ENCODE data around the gene UBE2H.

DNA sequence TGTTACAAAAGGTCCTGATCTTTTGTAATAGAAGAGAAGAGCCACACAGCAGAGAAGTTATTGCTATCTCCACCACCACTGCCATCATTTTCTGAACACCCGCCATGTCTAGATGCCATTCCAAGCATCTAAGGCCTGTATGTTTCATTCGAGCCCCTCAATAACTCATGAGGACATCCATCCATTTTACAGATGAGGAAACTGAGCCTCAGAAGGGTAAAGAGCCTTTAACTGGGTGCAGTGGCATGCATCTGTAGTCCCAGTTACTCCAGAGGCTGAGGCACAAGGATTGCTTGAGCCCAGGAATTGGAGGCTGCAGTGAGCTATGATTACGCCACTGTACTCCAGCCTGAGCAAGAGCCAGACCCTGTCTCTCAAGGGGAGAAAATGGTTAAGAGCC is 39.3 kb downstream of the UBE2H start:
- TF ChIP-seq, protein P1, sequence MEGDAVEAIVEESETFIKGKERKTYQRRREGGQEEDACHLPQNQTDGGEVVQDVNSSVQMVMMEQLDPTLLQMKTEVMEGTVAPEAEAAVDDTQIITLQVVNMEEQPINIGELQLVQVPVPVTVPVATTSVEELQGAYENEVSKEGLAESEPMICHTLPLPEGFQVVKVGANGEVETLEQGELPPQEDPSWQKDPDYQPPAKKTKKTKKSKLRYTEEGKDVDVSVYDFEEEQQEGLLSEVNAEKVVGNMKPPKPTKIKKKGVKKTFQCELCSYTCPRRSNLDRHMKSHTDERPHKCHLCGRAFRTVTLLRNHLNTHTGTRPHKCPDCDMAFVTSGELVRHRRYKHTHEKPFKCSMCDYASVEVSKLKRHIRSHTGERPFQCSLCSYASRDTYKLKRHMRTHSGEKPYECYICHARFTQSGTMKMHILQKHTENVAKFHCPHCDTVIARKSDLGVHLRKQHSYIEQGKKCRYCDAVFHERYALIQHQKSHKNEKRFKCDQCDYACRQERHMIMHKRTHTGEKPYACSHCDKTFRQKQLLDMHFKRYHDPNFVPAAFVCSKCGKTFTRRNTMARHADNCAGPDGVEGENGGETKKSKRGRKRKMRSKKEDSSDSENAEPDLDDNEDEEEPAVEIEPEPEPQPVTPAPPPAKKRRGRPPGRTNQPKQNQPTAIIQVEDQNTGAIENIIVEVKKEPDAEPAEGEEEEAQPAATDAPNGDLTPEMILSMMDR (conservative IDR thresholded peaks at IDR 0.05; ENCODE audit: low read length): no peak
- TF ChIP-seq EZH2phosphoT487 (IDR thresholded peaks at IDR 0.05; ENCODE audit: borderline replicate concordance): no peak

Measured in Loucy (cell line).